GM21723 (cell line): ENCODE measurements around the gene CADPS2.

ENCODE experiments used
- ATAC-seq: cut with Tn5 transposase; IDR thresholded peaks from one replicate; pipeline ENCODE4 v1.9.1; 2021; ENCODE audit warnings: mild to moderate bottlenecking, moderate library complexity; ENCODE audit not compliant: unreplicated experiment

The CADPS2 gene

GRCh38 chr7:122316467-122317388 is 569.5 kb downstream of the CADPS2 start:
- no peak for ATAC-seq

GRCh38 chr7:122315507-122316466 is 570.5 kb downstream of the CADPS2 start:
- no peak for ATAC-seq

DNA sequence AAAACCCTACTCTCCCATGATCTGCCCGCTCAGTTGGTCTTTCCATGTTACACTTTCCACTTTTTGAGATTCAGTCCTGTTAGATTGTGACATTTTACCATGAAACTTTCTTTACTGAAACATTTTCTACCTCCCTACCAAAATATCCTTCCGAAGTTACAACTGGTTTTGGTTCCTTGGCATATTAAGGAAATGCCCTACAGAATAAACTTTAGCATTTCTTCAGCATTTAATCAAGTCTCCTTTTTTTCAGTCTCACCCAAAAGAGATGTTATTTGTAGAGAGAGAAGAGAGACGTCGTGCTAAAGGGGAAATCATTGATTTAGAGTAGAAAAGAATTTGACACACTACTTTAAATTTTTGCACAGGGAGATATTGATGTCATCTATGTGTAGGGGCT is 572.0 kb downstream of the CADPS2 start:
- ATAC-seq: no peak

DNA sequence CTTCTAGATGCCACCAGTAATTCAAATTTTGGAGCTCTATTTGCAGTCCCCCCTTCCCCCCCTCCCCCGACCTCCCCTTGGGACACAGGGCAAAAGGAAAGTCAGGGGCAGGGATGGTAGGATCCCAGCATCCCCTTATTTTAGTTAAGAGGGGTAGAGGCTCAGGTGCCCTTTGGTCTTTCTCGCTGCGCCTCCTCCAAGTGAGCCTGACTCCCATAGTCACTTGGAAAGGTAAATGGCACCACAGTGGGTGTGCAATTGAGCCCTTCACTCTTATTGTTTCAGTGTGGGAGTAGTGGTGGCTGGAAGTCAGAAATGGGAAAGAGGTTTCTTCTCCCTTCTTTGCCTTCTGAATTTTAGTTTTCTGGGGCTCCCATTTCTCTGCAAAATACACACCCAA is 573.5 kb downstream of the CADPS2 start:
- no peak for ATAC-seq

- no peak for ATAC-seq
Observed at GRCh38 chr7:122311734-122312450, 574.4 kb downstream of the CADPS2 start.

GRCh38 chr7:122311050-122311700 is 575.1 kb downstream of the CADPS2 start:
- ATAC-seq: no peak

DNA sequence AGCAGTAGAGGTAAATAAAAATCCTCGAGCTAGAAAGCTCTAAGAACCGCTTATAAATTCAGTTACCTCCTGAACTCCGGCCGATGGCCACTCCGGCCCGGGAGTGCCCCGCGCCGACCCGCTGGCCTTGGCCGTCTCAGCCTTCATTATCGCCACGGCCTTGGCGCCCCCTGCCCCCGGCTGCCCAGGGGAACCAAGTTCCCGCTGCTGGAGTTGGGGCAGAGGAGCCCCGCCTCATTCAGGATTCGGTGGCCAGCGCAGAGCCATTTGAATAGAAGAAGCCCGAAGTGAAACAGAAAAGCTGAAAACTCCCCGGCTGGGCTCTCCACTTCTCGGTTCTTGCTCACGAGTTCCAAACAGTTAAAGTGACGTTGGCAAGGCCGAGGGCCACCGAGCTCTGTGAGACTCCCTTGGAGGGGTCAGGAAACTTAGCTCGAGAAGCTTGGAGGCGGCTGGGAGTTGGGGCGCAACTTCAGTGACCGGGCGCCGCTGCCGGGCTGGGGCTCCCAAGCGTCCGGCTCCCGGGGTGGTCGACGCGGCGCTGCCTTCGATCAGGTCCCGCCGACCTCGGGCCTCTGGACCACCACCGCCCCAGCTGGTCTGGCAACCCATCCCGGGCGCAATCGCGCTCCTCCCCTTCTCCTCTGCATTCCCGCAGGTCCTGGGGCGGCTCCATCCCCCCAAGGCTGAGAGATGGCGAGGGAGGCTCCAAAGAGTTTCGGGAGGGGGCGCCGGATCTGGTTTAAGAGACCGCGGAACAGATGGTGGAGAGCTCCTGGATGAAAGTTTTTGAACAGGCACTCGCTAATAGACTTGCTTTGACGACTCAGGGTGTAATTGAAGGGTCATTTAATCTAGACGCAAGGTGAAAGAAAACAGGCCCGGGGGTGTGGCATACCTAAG is 575.9 kb downstream of the CADPS2 start:
- ATAC-seq: no peak

- no peak for ATAC-seq
Observed at GRCh38 chr7:122309421-122309820, 576.8 kb downstream of the CADPS2 start.

- no peak for ATAC-seq
Observed at GRCh38 chr7:122307228-122307621, 579.0 kb downstream of the CADPS2 start.

DNA sequence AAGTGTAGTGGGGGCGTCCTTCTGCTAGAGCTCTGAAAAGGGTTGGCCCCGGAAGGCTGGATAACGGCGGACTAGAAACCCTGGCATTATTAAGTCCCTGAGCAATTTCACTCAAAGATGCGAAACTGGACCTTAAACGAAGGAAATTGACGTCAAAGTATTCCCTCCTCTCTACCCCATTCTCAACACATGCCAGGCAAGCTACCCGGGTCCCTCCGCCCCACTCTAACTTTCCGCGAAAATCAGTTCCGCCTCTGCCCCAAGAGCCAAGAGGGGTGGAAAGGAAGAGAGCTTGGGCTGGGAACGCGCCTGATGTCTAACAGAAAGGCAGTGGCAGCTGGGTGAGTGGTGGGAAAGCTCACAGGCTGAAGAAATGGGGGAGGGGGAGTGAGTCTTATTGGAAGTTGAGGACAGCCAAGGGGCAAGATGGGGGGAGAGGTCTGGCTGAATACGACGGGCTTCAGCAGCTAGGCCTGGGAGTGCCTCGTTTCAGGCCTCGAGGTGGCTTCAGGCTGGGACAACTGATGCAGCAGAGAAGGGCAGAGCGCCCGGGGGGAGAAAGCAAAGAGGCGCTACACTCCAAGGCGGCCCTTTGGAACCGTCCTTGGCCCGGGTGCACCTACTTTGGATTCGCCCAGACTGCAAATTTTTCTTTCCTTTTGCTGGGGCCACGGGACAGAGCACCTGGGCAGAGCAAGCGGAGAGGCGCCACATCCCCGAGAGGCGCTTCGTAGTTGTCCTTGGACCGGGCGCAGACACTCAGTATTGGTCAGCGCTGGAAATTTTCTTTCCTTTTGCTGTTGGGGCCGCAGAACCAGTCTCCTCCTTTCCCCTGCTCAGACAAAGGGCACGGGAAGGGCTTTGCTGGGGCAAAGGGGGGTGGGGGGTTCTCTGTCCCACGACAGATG is 579.7 kb downstream of the CADPS2 start:
- no peak for ATAC-seq

DNA sequence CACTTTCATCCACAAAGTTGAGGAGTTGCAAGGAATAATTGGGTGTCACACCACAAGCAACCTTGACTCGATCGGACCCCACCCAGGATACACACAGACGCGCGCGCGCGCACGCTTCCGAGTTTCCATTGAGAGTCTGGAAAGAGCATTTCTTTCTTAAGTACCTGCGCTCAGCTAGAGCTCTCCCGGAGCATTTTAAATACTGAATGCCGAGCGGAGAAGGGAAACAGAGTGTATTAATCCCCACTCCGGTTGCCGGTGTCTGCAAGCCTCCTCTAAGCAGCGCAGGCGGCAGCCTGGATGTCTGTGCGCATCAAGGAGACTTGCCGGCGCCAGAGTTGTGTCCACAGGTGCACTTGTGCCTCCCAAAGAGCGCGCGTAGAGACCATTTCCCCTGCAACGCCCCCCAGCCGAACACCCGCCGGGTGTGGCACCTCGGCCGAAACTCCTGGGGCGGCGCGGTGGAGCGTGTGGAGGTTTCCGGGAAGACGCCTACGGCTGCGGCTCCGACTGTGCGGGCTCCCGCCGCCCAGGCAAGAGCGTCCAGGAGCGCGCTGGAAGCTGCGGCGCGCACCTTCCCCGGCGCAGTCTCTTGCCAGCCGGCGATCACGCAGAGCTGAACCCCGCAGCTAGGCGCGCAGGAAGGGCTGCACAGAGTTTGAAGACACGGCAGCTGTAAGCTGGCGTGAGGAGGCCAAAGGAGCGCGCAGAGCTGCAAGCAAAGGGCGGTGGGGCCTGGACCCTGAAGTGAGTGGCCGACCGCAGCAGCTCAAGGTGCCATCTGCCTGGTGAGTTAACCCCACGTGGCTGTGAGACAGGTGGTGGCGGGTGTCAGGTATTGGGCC is 580.6 kb downstream of the CADPS2 start:
- no peak for ATAC-seq

DNA sequence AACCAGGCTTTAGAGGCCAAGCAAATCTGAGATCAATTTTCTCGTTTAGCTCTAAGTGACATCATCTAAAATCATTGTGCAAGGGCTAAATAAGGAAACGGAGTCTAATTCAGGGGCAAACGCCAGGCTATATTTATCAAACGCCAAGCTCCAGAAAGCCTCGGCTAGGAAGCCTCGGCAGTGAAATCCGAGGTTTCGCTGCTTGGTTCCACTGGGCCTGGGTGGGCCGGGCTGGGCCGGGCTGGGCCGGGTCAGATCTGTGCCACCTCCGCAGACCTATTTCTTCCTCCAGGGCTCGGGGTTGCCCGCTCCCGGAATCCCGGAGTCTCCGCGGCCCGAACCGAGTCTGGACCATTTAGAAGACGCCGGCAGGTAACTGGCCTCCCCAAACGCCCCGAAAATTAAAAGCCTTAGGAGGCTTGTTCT is 581.3 kb downstream of the CADPS2 start:
- ATAC-seq: no peak

- ATAC-seq: no peak
Observed at GRCh38 chr7:122304319-122304975, 581.8 kb downstream of the CADPS2 start, which contains the start of gene FEZF1. Gene FEZF1 (minus strand): TSS chr7:122304750. CDS start chr7:122304437, 313 bp downstream.

DNA sequence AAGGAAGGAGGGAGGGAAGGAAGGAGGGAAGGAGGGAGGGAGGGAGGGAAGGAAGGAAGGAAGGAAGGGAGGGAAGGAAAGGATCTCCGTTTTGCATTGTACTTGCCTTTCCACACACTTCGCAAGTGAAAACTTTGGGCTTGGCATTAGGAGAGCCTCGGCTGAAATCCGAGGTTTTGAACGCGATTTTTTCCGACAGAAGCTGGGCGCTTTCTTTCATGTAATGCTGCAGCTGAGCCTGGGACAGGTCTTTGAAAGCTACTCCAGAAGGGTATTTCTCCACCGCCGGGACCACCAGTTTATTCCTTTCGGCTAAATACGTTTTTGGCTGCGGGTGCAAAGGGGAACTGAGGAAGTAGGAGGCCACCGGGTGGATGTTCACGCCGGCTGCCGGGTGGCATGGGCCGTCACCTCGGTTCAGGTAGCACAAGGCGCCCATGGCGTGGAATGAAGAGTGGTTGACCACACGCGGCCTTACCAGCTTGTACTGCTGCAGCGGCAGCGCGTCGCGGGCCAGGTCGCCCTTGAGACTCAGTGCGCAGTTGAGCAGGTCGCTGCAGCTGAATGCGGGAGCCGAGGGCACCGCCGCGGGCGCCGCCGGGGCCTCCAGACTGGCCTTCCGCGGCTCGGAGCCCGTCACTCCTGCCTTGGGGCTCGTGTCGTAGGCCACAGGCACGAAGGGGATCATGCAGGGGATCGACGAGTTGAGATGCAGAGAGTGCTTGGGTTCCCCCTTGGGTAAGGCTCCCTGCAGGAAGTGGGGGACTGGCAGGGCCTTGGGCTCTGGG is 582.5 kb downstream of the CADPS2 start:
- no peak for ATAC-seq

DNA sequence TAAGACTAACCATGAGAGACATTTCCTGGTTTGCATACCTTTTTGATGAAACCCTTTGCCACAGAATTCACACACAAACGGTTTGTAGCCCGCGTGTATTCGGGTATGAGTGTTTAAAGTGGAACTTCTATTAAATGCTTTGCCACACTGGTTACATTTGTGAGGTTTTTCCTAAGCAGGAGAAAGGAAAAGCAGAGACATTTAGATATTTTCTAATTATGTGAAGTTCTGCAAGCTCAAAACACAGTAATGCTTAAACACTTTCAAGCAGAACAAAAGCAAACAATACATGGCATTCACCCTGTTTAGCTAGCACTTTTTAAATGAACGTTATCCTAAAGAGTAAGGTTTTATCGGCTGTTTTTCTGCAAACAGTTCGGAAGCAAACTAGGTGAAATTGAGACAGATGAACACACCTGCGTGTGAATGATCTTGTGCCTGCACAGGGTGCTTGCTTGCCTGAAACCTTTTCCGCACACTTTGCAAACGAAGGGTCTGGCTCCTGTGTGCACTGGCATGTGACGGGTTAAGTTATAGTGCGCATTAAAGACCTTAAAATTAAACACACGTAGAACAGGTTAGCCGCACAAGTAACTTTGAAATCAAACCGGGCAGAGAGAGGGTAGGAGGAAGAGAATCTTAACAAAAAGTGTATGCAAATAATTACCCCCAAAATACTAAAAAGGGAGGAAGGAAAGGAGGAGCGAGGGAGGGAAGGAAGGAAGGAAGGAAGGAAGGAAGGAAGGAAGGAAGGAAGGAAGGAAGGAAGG is 583.3 kb downstream of the CADPS2 start:
- ATAC-seq: no peak
